H1 (cell line): Measurements from ENCODE around the gene CDYL. TPM values are rescaled to one million over a fixed set of nuclear protein-coding genes. Genes with fewer than 3 reads are reported as not detected.

Experiments used
- CTCF ChIA-PET: fragments of 300-600 bp; sonication (Branson Sonifier 250); formaldehyde crosslinking; loops from one replicate; lab custom pipeline; 2021; ENCODE audit not compliant: partially characterized antibody; lab: Charles Lee
- POLR2A ChIA-PET: fragments of 300-600 bp; sonication (Branson Sonifier 250); formaldehyde crosslinking; loops from one replicate; lab custom pipeline; 2021; ENCODE audit warnings: inconsistent platforms; ENCODE audit not compliant: partially characterized antibody; lab: Charles Lee
- DNase-seq, 2 experiments: peaks; one replicate each; pipeline versions ENCODE4 v3.0.0 to v3.0.0-alpha.2; 2010 to 2022; ENCODE audit warnings: low spot score in 2 of 2, low read depth in 1 of 2, mixed read lengths in 1 of 2
- FAIRE-seq: peaks from 2 replicates; lab custom pipeline; 2011; peaks lifted over from hg19 to GRCh38; lab: Jason Lieb, UNC
- H2AFZ ChIP-seq: 2 replicates; pipeline ENCODE4 v1.8.1; 2012; ENCODE audit warnings: low read length, inconsistent platforms
- H2AK5ac ChIP-seq: 2 replicates; pipeline ENCODE4 v1.6.1; 2013; ENCODE audit warnings: low read depth, low read length
- H2BK120ac ChIP-seq: replicated peaks from 2 replicates; pipeline ENCODE3; 2013; ENCODE audit warnings: low read depth, low read length, inconsistent platforms
- H2BK12ac ChIP-seq: 2 replicates; pipeline ENCODE4 v1.6.1; 2013; ENCODE audit warnings: low read depth, low read length
- H2BK15ac ChIP-seq: 2 replicates; pipeline ENCODE4 v1.6.1; 2013; ENCODE audit warnings: low read length
- H2BK20ac ChIP-seq: 2 replicates; pipeline ENCODE4 v1.6.1; 2013; ENCODE audit warnings: low read length
- H2BK5ac ChIP-seq: 2 replicates; pipeline ENCODE4 v1.6.1; 2013; ENCODE audit warnings: low read depth, low read length
- H3K14ac ChIP-seq: 2 replicates; pipeline ENCODE4 v1.6.1; 2013; ENCODE audit warnings: inconsistent platforms; ENCODE audit not compliant: insufficient read length
- H3K18ac ChIP-seq: 2 replicates; pipeline ENCODE4 v1.6.1; 2013; ENCODE audit warnings: low read length; ENCODE audit errors: extremely low read depth
- H3K23ac ChIP-seq: 2 replicates; pipeline ENCODE4 v1.6.1; 2013; ENCODE audit warnings: inconsistent platforms; ENCODE audit not compliant: insufficient read length
- H3K23me2 ChIP-seq: 2 replicates; pipeline ENCODE4 v1.6.1; 2013; ENCODE audit warnings: low read depth, low read length
- H3K27ac ChIP-seq: 2 replicates; pipeline ENCODE4 v1.6.1; 2011; ENCODE audit warnings: low read depth, low read length, inconsistent platforms
- H3K27me3 ChIP-seq, 4 experiments: replicated peaks in 1 of 4; 1 replicate in 1 of 4; 2 replicates in 3 of 4; pipeline versions ENCODE4 v1.6.1 to v1.8.1; 2011 to 2013; ENCODE audit warnings: low read length in 3 of 4, mild to moderate bottlenecking in 3 of 4, inconsistent platforms in 2 of 4, mixed read lengths in 2 of 4, moderate library complexity in 1 of 4; ENCODE audit not compliant: control insufficient read depth in 3 of 4, insufficient read depth in 3 of 4; ENCODE audit errors: extremely low read depth in 1 of 4
- H3K36me3 ChIP-seq, 4 experiments: 2 replicates each; pipeline versions ENCODE4 v1.6.1 to v1.8.1; 2011 to 2013; ENCODE audit warnings: mild to moderate bottlenecking in 4 of 4, low read length in 3 of 4, moderate library complexity in 2 of 4, control low read depth in 1 of 4, inconsistent platforms in 1 of 4; ENCODE audit not compliant: insufficient read depth in 4 of 4, control insufficient read depth in 2 of 4
- H3K4ac ChIP-seq: replicated peaks from 2 replicates; pipeline ENCODE3; 2013; ENCODE audit warnings: low read length, low read depth, mixed read lengths, inconsistent platforms; ENCODE audit not compliant: insufficient read length
- H3K4me1 ChIP-seq, 4 experiments: replicated peaks in 1 of 4; 1 replicate in 1 of 4; 2 replicates in 3 of 4; pipeline versions ENCODE4 v1.6.1 to v1.8.1; 2011 to 2013; ENCODE audit warnings: low read length in 3 of 4, inconsistent platforms in 2 of 4, mixed read lengths in 1 of 4; ENCODE audit not compliant: insufficient read depth in 4 of 4, control insufficient read depth in 3 of 4
- H3K4me2 ChIP-seq, 2 experiments: 2 replicates each; pipeline versions ENCODE4 v1.6.1 to v1.8.1; 2011 to 2013; ENCODE audit warnings: low read depth in 2 of 2, low read length in 2 of 2, control low read depth in 1 of 2, inconsistent platforms in 1 of 2, mild to moderate bottlenecking in 1 of 2; ENCODE audit not compliant: insufficient read depth in 1 of 2
- H3K4me3 ChIP-seq, 4 experiments: fragments of 200-600, 300-600 bp in 1 of 4; sonication (generic), shearing (Covaris generic), sonication (Bioruptor Twin) in 1 of 4; 2 replicates each; pipeline versions ENCODE4 v1.5.1 to v1.8.1; 2011 to 2016; ENCODE audit warnings: low read length in 4 of 4, low read depth in 3 of 4, control low read depth in 2 of 4, inconsistent platforms in 2 of 4, mild to moderate bottlenecking in 2 of 4, mixed read lengths in 1 of 4, moderate library complexity in 1 of 4; ENCODE audit not compliant: insufficient read depth in 2 of 4; ENCODE audit errors: extremely low read depth in 1 of 4
- H3K56ac ChIP-seq: replicated peaks from 2 replicates; pipeline ENCODE3; 2013; ENCODE audit warnings: low read depth, mild to moderate bottlenecking, mixed read lengths, low read length, inconsistent platforms; ENCODE audit not compliant: insufficient read length
- H3K79me1 ChIP-seq: 2 replicates; pipeline ENCODE4 v1.6.1; 2013; ENCODE audit warnings: low read depth, low read length, control low read depth
- H3K79me2 ChIP-seq, 2 experiments: 2 replicates each; pipeline versions ENCODE4 v1.6.1 to v1.8.1; 2012 to 2013; ENCODE audit warnings: low read length in 2 of 2, mild to moderate bottlenecking in 2 of 2, inconsistent platforms in 1 of 2; ENCODE audit not compliant: insufficient read depth in 2 of 2, control insufficient read depth in 1 of 2
- H3K9ac ChIP-seq, 4 experiments: replicated peaks in 1 of 4; 1 replicate in 1 of 4; 2 replicates in 3 of 4; pipeline versions ENCODE4 v1.6.1 to v1.8.1; 2011 to 2013; ENCODE audit warnings: low read depth in 3 of 4, low read length in 3 of 4, control low read depth in 2 of 4, mild to moderate bottlenecking in 2 of 4, moderate library complexity in 2 of 4, inconsistent platforms in 1 of 4; ENCODE audit errors: extremely low read depth in 1 of 4
- H3K9me3 ChIP-seq, 2 experiments: 2 replicates each; pipeline versions ENCODE4 v1.6.1 to v1.8.1; 2012 to 2013; ENCODE audit warnings: mild to moderate bottlenecking in 2 of 2, moderate library complexity in 2 of 2, control low read depth in 1 of 2, inconsistent platforms in 1 of 2, low read depth in 1 of 2, low read length in 1 of 2, mixed read lengths in 1 of 2; ENCODE audit not compliant: insufficient read depth in 2 of 2
- H4K20me1 ChIP-seq, 2 experiments: replicated peaks in 1 of 2; 2 replicates each; pipeline versions ENCODE3 to v1.8.1; 2011 to 2013; ENCODE audit warnings: inconsistent platforms in 2 of 2, low read length in 2 of 2, mild to moderate bottlenecking in 1 of 2; ENCODE audit not compliant: insufficient read depth in 2 of 2, control insufficient read depth in 1 of 2
- H4K5ac ChIP-seq: 2 replicates; pipeline ENCODE4 v1.6.1; 2013; ENCODE audit warnings: low read length, low read depth, mixed read lengths, inconsistent platforms; ENCODE audit not compliant: insufficient read length
- H4K8ac ChIP-seq: 2 replicates; pipeline ENCODE4 v1.8.0; 2013; ENCODE audit warnings: mild to moderate bottlenecking, moderate library complexity, low read length, inconsistent platforms; ENCODE audit not compliant: insufficient read depth; ENCODE audit errors: extremely low read depth
- H4K91ac ChIP-seq: replicated peaks from 2 replicates; pipeline ENCODE3; 2013; ENCODE audit warnings: low read length, mixed read lengths, inconsistent platforms; ENCODE audit not compliant: insufficient read length
- MAX ChIP-seq: IDR thresholded peaks from 2 replicates; pipeline ENCODE4 v1.6.1; 2012; ENCODE audit warnings: inconsistent platforms
- WGBS, 2 experiments: shearing (Covaris generic) in 1 of 2; methylation state at CpG; one replicate each; pipeline versions ENCODE4 v1.1.6 to v1.1.7; 2013 to 2015; ENCODE audit warnings: low lambda C conversion rate in 2 of 2, mixed read lengths in 2 of 2, inconsistent platforms in 1 of 2, low coverage in 1 of 2, missing lambda C conversion rate in 1 of 2; ENCODE audit not compliant: insufficient replicate concordance in 2 of 2, insufficient coverage in 1 of 2, insufficient read length in 1 of 2; ENCODE audit errors: extremely low coverage in 1 of 2, missing lambda C conversion rate in 1 of 2; 5-methylcytosine and 5-hydroxymethylcytosine counted together
- polyA plus RNA-seq, 7 experiments: library from polyadenylated mRNA; depleted of rRNA in 3 of 7; stranded (reverse) in 5 of 7; unstranded in 2 of 7; fragments of >200 nt in 5 of 7; fragments of 200-250 nt in 2 of 7; gene quantifications; 1 replicate in 5 of 7; 2 replicates in 1 of 7; 4 replicates in 1 of 7; pipeline versions ENCODE4 v1.2.1 to v1.2.3, GENCODE V29; 2011 to 2013; ENCODE audit warnings: missing spikeins in 2 of 7, mixed read lengths in 2 of 7
- total RNA-seq: library from RNA; stranded (reverse); fragmentation: NEBNext Ultra II Directional; extraction: Animal tissue kit (Norgen Biotek cat#: 25700); gene quantifications from 2 replicates; pipeline ENCODE4 v1.2.1, GENCODE V29; 2021

The CDYL gene
- total and polyA plus RNA-seq, 2 of the 8 experiments (the other 6 are each of a cell fraction or from before 2014, with no cell fraction given) = 56.4 to 119 TPM

- peaks cover 35 to 100% of the 10 kb centered on the region in 2 experiments for H3K79me2 ChIP-seq
- H3K4me3 ChIP-seq = no peak overlapping the region
- no peak overlapping the region for H3K27ac ChIP-seq
- no peak overlapping the region for H2BK20ac ChIP-seq
- H3K27me3 ChIP-seq = no peaks in the 10 kb centered on the region
- H4K5ac ChIP-seq = no peak overlapping the region
- H3K4me1 ChIP-seq = peaks cover 3 to 10% (median 8%) of the 10 kb centered on the region in 4 experiments
- no peak overlapping the region for H2BK120ac ChIP-seq
- H3K56ac ChIP-seq = no peak overlapping the region
- peaks cover 18% of the 10 kb centered on the region; the same call in 1 of the 2 replicates for H3K79me1 ChIP-seq
- H3K23me2 ChIP-seq = no peaks in the 10 kb centered on the region
- H3K36me3 ChIP-seq = no peaks in the 10 kb centered on the region
- no peak overlapping the region for H2AK5ac ChIP-seq
- no peak overlapping the region for H2BK5ac ChIP-seq
- no peak overlapping the region for H3K18ac ChIP-seq
- no peak overlapping the region for H2BK12ac ChIP-seq
- peaks cover 34 to 66% of the 10 kb centered on the region in 2 experiments for H4K20me1 ChIP-seq
- 87% methylated on average over 3 of the region's 3 CpGs; no CpG with 5 or more reads in 1 of the 2 experiments for WGBS, 2 experiments
- FAIRE-seq (no peak), DNase-seq (no peak)
- H3K9ac ChIP-seq = no peak overlapping the region
- H3K14ac ChIP-seq = no peak overlapping the region
- POLR2A ChIA-PET = interaction anchor here (1.2 kb wide), 1 partner anchor 14 kb away, joined by 3 read pairs; no protein-coding TSS in a partner anchor
- H4K91ac ChIP-seq = no peak overlapping the region
- H2AFZ ChIP-seq = no peak overlapping the region
- H3K23ac ChIP-seq = no peak overlapping the region
- CTCF ChIA-PET = interaction anchor here (0.7 to 5.8 kb wide), 2 partner anchors 10 to 634 kb away, joined by 3 to 45 read pairs; no protein-coding TSS in a partner anchor
- H3K9me3 ChIP-seq = no peaks in the 10 kb centered on the region
- H2BK15ac ChIP-seq = no peak overlapping the region
- no peak overlapping the region for H3K4ac ChIP-seq
- no peak overlapping the region for H4K8ac ChIP-seq
- H3K4me2 ChIP-seq = no peak overlapping the region
- TF ChIP-seq MAX = no peak
Observed at GRCh38 chr6:4800662-4801061, 24.5 kb downstream of the CDYL start.
